T-helper 17 cell (primary cell): ENCODE measurements around the gene GRHPR. TPM values are rescaled to one million over a fixed set of nuclear protein-coding genes. Genes with fewer than 3 reads are reported as not detected.
"Not testable (repeated sequence)": the region's sequence is repeated elsewhere in the genome, so short reads cannot be mapped to it uniquely, and the experiment has no call there.

Experiments used
- ATAC-seq: fragments of 150-1000 bp; cut with Tn5 transposase; 2 replicates; pipeline ENCODE4 v1.10.0; 2021; ENCODE audit warnings: mild to moderate bottlenecking, moderate library complexity
- DNase-seq, 3 donors: peaks; one replicate each; pipeline versions ENCODE4 v3.0.0 to v3.0.0-alpha.2; 2020 to 2021
- H3K9me3 ChIP-seq: one replicate; pipeline ENCODE4 v1.7.0; 2013; ENCODE audit warnings: low read length, mild to moderate bottlenecking; ENCODE audit not compliant: control insufficient read depth, poor library complexity, severe bottlenecking
- H3K27ac Mint-ChIP-seq: one replicate; pipeline ENCODE4 v1.8.0; 2022; ENCODE audit warnings: mild to moderate bottlenecking, moderate library complexity, mixed read lengths
- H3K27me3 Mint-ChIP-seq: one replicate; pipeline ENCODE4 v1.8.0; 2022; ENCODE audit warnings: mixed read lengths
- H3K36me3 Mint-ChIP-seq: one replicate; pipeline ENCODE4 v1.8.0; 2022; ENCODE audit warnings: low read depth, mixed read lengths
- H3K4me1 Mint-ChIP-seq: one replicate; pipeline ENCODE4 v1.8.0; 2022; ENCODE audit warnings: mild to moderate bottlenecking, mixed read lengths
- H3K4me3 Mint-ChIP-seq: one replicate; pipeline ENCODE4 v1.8.0; 2022; ENCODE audit warnings: mild to moderate bottlenecking, moderate library complexity, mixed read lengths
- total RNA-seq, 4 donors: library from RNA in 2 of 4; stranded (reverse) in 2 of 4; gene quantifications; one replicate each; pipeline ENCODE4 v1.2.3 and lab custom pipeline; 2022 to 2026

The GRHPR gene
- total RNA-seq, 2 donors from 2014 or later = 28.9 to 29.5 TPM

DNA sequence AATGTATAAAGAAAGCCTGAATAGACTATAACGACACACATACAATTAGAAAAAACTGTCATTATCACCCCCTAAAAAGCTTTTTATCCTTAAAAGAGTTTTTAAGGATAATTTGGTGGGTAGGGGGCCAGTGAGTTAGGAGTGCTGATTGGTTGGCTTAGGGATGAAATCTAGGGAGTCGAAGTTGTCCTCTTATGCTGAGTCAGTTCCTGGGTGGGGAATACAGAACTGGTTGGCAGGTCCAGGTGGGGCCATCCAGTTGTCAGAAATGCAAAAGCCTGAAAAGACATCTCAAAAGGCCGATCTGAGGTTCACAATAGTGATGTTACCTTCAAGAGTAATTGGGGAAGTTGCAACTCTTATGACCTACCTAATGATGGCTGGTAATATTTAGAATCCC, 29.1 kb downstream of the GRHPR start:
- Mint-ChIP-seq H3K27me3 (no peaks in the 10 kb centered on the region), H3K4me3 (no peak overlapping the region), H3K27ac (peak overlapping the region; percentile 2), H3K4me1 (peaks cover 39% of the 10 kb centered on the region), H3K36me3 (no peaks in the 10 kb centered on the region)
- no peak for ATAC-seq
- DNase-seq = no peak
- H3K9me3 ChIP-seq = no peaks in the 10 kb centered on the region

DNA sequence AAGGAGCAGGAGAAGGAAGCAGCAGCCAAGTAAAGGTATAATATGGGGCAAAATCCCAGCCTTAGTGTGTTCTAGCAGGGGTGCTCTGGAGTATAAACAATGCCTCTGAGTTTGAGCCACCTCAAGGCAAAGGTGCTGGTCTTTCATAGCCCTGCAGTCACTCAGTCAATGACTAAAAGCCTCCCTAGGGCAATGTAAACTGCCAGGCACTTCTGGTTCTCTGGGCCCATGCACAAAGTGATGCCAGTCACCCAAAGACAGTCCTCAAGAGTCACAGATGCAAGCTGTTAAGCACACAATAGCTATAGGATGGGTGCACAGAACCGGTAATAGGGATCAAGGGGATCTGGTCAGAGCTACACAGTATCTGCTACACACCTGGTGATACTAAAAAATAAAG, 30.1 kb downstream of the GRHPR start:
- no peaks in the 10 kb centered on the region for H3K9me3 ChIP-seq
- no peak for ATAC-seq
- no peaks in the 10 kb centered on the region for H3K27me3 Mint-ChIP-seq
- H3K4me3 Mint-ChIP-seq = no peak overlapping the region
- no peaks in the 10 kb centered on the region for H3K36me3 Mint-ChIP-seq
- peaks cover 42% of the 10 kb centered on the region for H3K4me1 Mint-ChIP-seq
- DNase-seq = no peak
- H3K27ac Mint-ChIP-seq = no peak overlapping the region

DNA sequence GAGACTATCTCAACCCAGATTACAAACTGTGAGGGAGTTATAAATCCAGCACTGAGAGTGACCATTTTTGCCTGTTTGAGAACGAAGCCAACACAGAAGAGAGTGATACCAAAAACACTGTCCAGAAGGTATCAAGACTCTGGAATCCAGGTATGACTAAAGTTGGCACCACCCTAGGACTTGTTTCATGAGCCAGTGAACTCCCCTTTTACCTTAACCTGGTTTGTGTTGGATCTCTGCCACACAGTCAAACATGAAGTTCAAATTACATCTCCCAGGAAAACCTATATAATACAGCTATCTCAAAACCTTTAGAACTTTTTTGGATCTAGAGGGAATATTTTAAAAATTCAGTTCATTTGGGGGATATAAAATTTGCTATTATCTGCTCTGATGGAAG, 31.3 kb downstream of the GRHPR start:
- Mint-ChIP-seq H3K4me3 (no peak overlapping the region), H3K27ac (peak overlapping the region; percentile 73), H3K4me1 (peaks cover 42% of the 10 kb centered on the region), H3K27me3 (no peaks in the 10 kb centered on the region), H3K36me3 (no peaks in the 10 kb centered on the region)
- ATAC-seq (no peak), DNase-seq (no peak)
- no peaks in the 10 kb centered on the region for H3K9me3 ChIP-seq

DNA sequence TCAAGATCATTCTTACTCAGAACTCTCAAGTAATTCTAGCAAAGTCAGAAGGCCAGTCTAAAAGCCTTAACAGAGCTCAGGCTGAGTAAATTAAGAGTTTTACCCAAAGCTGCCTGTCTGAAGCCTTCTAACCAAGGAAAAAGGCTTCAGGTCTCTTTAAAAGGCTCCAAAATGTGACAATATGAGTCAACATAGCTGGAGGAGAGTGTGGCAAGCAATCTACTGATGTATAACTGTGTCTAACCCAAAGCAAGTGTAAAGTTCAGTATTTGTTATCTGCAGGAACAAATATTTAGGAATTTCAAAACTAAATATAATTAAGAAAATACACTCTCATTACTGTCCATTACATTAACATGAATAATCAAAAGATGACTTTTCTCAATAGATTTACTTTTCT, 31.7 kb downstream of the GRHPR start:
- ATAC-seq (no peak), DNase-seq (no peak)
- Mint-ChIP-seq H3K4me3 (no peak overlapping the region), H3K36me3 (no peaks in the 10 kb centered on the region), H3K27me3 (no peaks in the 10 kb centered on the region), H3K4me1 (peaks cover 42% of the 10 kb centered on the region), H3K27ac (peak overlapping the region; percentile 73)
- no peaks in the 10 kb centered on the region for H3K9me3 ChIP-seq

DNA sequence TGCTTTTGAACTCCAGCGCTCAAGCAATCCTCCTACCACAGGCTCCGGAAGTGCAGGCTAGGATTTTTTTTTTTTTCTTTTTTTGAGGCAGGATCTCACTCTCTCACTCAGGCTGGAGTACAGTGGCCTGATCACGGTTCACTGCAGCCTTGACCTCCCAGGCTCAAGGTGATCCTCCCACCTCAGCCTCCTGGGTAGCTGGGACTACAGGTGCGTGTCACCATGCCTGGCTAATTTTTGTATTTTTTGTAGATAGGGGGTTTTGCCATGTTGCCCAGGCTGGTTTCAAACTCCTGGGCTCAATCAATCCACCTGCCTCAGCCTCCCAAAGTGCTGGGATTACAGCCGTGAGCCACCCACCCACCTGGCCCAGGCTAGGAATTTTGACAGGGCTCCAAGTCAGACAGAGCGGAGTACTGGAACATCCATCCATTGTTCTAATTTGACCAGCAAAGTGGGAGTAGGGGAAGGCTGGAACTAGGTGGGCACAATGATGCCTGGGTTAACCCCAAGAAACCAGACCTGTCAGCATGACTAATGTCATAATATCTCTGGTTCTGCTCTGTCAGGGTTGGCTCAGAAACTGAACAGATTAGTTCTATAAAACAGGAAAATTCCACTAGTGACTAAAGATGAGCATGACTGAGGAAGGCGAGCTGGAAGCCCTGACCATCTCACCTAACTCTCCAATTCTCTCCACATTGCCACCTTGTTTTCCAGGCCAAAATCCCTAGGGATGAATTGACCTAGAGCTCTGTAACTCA, 33.6 kb downstream of the GRHPR start:
- Mint-ChIP-seq H3K27me3 (no peaks in the 10 kb centered on the region), H3K27ac (peak overlapping the region; percentile 71), H3K36me3 (no peaks in the 10 kb centered on the region), H3K4me1 (peaks cover 42% of the 10 kb centered on the region), H3K4me3 (no peak overlapping the region)
- no peaks in the 10 kb centered on the region for H3K9me3 ChIP-seq
- ATAC-seq (no peak), DNase-seq (no peak)

DNA sequence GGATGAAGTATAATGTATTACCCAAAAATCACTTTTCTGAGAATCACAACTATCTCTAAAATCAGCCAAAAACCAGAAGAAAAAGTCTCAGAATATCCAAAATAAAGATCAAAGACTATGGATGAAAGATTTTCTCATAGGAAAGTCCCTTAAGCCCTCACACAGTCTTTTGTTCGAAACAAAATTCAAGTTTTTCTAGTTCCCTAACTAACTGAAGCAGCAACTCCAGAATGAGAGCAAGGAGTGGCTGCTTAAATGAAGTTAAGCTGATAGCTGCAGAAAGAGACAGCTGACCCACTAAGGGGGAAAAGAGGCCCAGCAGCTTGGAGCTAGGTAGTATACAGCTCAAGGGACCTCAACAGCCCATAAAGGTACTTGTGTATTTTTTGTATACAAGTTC, 34.3 kb downstream of the GRHPR start:
- Mint-ChIP-seq H3K27me3 (no peaks in the 10 kb centered on the region), H3K4me1 (peaks cover 39% of the 10 kb centered on the region)

DNA sequence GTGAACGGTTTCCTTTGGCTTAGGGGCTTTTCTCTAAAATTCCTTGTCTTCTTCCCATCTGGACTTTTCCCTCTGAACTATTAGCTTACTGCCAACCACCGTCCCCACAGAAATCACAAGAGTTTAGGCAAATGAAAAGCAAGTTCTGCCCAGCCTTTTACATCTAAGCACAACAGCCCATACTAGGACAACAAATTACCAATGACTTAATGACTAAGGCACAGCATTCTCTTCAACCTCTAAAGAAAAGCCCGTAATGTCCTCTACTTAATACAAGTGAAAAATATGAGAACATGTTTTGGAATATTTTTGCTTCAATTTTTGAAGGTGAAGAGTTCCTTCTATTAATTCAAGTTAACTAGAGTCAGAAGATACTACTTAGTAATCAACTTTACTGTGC, 41.5 kb downstream of the GRHPR start:
- Mint-ChIP-seq H3K27me3 (no peaks in the 10 kb centered on the region), H3K27ac (peak overlapping the region; percentile 97), H3K4me3 (peak overlapping the region; percentile 95), H3K4me1 (peaks cover 19% of the 10 kb centered on the region), H3K36me3 (no peaks in the 10 kb centered on the region)
- no peaks in the 10 kb centered on the region for H3K9me3 ChIP-seq
- no peak for DNase-seq
- ATAC-seq = no peak

More for the DNA sequence above, 34.3 kb downstream of the GRHPR start:
- H3K9me3 ChIP-seq = no peaks in the 10 kb centered on the region
- H3K27ac Mint-ChIP-seq = peak overlapping the region; percentile 71
- ATAC-seq (peak; percentile 54), DNase-seq (no peak)
- no peaks in the 10 kb centered on the region for H3K36me3 Mint-ChIP-seq
- H3K4me3 Mint-ChIP-seq = no peak overlapping the region

DNA sequence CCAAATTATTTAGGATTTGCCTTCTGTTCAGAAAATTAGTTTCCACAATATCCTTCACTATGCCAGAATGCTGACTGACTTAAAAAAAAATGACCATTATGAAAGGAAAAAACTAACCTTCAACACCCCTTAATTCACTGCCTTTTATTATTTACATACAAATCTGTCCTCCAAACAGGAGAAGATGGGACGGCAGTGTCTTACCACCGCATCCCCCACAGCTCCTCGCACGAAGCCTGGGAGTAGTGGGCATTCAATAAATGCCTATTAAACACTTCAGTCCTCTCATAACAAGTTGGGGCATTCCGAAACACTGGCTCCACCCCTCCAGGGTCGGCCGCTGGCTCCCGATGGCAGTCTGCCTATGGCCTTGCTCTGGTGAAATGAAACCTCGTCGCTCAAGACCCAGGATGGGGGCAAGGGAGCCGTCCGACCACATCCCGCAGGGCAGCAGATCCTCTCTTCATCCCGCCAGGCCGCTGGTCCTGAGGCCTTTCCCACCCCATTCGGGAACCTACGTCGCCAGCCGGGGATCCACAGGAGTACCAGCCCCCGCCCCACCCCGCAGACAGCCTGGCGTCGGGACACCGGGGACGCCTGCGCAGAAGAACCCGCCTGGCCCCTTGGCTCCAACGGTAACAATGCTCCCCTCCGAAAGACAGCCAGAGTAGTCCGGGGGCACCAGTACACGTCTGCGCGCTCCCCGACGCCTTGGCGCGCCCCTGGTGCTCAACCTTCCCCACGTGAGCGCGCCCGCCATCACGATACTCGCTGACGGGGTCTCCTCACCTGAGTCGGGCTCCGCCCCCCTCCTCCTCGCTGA, 42.1 kb downstream of the GRHPR start:
- Mint-ChIP-seq H3K27me3 (no peaks in the 10 kb centered on the region), H3K4me3 (peak overlapping the region; percentile 95), H3K27ac (peak overlapping the region; percentile 97), H3K36me3 (no peaks in the 10 kb centered on the region), H3K4me1 (peaks cover 19% of the 10 kb centered on the region)
- peak; percentile 56 for ATAC-seq
- peak; percentile 73 to 86 (median 83) for DNase-seq
- no peaks in the 10 kb centered on the region for H3K9me3 ChIP-seq

DNA sequence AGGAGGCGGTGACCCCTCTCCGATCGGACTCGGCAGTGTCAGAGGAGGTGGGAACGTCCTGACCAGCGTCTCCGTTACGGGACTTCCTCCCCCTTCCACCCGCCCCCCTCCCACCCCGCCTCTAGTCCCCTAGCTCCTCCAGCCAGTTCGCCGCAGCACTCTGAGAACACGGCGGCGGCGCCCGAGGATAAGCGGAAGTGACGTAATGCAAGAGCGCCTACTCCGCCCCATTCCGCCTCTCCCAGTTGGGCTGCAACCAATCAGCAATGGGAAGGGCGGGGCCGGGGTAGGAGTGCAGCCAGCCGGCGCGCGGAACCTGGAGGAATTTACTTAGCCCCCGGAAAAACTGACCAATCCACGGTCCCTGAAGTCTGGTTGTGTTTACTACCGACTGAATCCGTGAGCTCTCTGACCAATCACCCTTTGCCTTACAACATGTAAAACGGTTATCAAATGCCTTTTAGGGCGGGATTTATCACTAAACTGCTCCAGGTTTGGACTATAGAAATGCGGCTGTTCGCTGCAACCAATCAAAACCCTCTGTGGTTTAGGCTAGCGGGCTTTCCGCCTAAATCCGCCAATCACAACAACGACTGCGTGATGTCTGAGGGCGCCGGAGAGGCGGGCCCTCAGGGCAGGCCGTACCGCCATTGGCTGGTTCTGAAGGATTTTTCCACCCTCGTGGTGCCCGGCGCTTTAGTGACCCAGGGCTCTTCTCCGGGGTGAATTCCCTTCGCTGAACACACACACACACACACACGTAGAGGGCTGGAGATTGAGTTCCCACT, 42.9 kb downstream of the GRHPR start, which contains the start of gene ZBTB5:
TSS of gene ZBTB5 (minus strand) at position 202 of the 788 bp plus-strand sequence. CDS start 22,899 bp downstream, outside the sequence.
- ATAC-seq (peak; percentile 83), DNase-seq (peak; percentile 96 to 98 (median 97))
- Mint-ChIP-seq H3K36me3 (no peaks in the 10 kb centered on the region), H3K27me3 (no peaks in the 10 kb centered on the region), H3K4me3 (peak within 1 kb of the TSS; percentile 95), H3K27ac (peak within 1 kb of the TSS; percentile 97), H3K4me1 (peaks cover 19% of the 10 kb centered on the region)
- H3K9me3 ChIP-seq = no peaks in the 10 kb centered on the region

DNA sequence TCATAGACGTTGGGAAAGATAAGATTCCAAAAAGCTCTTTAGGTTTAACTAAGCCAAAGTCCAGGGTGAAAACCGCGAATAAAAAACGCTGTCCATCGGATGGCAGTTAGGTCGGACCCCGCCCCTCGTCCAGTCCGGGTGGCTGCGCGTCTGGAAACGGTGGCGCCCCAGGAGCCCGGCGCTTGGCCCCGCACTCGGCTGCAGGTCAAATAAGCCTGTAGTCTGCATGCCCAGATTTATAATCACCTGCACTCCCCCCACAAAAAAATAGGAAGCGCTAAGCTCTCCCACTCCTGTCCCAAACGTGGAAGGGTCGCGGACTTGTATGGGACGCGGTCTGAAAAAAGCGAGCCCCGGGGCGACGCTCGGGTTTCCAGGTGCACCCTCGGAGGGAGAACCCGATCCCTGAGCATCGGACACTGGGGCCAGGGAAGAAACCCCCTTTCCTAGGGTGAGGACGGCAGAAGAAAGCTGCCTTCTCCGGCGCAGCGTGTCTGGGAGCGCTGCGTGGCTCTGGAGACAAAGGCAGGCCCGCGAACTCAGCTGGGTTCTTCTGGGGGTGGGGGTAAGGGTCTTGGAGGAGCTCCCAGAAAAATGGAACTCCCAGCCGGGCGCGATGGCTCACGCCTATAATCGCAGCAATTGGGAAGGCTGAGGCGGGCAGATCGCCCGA, 43.7 kb downstream of the GRHPR start:
- Mint-ChIP-seq H3K27ac (peak overlapping the region; percentile 97), H3K4me1 (peaks cover 19% of the 10 kb centered on the region), H3K27me3 (no peaks in the 10 kb centered on the region), H3K36me3 (no peaks in the 10 kb centered on the region), H3K4me3 (peak overlapping the region; percentile 95)
- H3K9me3 ChIP-seq = no peaks in the 10 kb centered on the region
- DNase-seq (peak in 2 of 3 donors; percentile 18 to 20), ATAC-seq (no peak)

DNA sequence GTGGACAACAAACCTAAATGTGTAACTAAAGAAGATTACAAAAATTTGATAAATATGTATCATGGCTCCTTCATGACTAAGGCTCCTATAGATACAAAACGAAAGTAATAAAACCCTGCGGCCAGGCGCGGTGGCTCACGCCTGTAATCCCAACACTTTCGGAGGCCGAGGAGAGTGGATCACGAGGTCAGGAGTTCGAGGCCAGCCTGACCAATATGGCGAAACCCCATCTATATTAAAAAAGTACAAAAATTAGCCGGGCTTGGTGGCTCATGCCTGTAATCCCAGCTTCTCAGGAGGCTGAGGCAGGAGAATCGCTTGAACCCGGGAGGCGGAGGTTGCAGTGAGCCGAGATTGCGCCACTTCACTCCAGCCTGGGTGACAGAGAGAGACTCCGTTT, 45.0 kb downstream of the GRHPR start:
- not testable (repeated sequence) for H3K36me3 Mint-ChIP-seq, H3K4me3 Mint-ChIP-seq, H3K27ac Mint-ChIP-seq, H3K27me3 Mint-ChIP-seq, ATAC-seq, H3K9me3 ChIP-seq, DNase-seq
- peaks cover 29% of the 10 kb centered on the region for H3K4me1 Mint-ChIP-seq

DNA sequence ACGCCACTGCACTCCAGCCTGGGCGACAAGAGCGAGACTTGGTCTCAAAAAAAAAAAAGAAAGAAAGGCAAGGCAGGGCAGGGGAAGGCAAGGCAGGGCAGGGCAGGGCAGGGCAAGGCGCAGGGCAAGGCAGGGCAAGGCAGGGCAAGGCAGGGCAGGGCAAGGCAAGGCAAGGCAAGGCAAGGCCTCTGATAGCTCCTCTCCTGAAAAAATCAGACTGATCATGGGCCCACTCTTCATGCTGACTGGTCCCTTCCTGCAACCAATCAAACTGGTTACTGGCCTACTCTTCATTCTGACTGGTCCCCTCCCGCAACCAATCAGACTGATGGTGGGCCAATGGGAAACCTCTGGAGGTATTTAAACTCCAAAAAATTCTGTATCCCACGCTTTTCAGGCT, 46.1 kb downstream of the GRHPR start:
- Mint-ChIP-seq H3K36me3 (no peaks in the 10 kb centered on the region), H3K4me1 (peaks cover 23% of the 10 kb centered on the region), H3K4me3 (no peak overlapping the region)

More for the DNA sequence above, 46.1 kb downstream of the GRHPR start:
- ATAC-seq (no peak), DNase-seq (no peak)
- H3K9me3 ChIP-seq = no peaks in the 10 kb centered on the region
- Mint-ChIP-seq H3K27ac (no peak overlapping the region), H3K27me3 (no peaks in the 10 kb centered on the region)
